Middle frontal gyrus (tissue), 1 donor: ENCODE measurements around the gene ATP23.

Experiments
- DNase-seq: peaks from one replicate; pipeline ENCODE4 v3.0.0-alpha.2; 2015; ENCODE audit warnings: low spot score; ENCODE audit errors: extremely low spot score

ATP23 gene

GRCh38 chr12:57908511-57908910 is 32.9 kb upstream of the ATP23 start:
- no peak for DNase-seq

DNA sequence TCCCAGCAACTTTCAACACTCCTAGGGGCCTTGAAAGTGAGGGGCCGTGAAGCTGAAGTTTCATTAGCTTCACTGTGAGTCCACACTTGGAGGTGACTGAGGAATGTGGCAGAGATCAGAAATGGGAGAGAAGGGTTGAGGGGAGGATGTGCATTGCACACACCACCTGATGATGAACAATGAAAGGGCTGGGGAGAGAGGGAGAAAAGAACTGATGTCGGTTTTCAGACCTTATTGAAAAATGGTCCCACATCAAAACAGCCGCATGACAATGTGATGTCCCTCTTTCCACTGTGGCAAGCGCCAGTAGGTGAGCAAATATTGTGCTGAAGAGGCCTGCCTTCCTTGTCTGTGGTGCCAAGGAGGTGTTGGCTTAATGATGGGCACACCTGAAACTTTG is 32.3 kb upstream of the ATP23 start:
- DNase-seq: no peak

- no peak for DNase-seq
These were observed 31.8 kb upstream of the ATP23 start for GRCh38 chr12:57909611-57910010.

- DNase-seq: no peak
These were observed 23.2 kb upstream of the ATP23 start for GRCh38 chr12:57918147-57918546.

DNA sequence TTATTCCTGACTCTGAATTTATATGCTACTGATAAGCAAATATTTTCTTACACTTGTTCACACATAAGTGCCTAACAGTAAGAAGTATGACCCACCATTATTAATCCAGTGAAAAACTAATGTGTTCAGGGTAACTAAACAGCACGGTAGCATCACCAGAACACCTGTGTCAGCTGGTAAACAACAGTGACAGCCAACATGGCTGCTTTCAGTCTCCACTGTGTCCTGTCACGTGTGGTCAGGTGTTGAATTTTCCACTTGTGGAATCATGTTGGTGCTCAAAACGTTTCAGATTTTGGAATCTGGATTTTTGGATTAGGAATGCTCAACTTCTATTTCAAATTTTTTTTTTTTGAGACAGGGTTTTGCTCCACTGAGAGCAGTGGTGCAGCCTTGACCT is 14.3 kb upstream of the ATP23 start:
- DNase-seq: no peak

GRCh38 chr12:57929092-57929830 is 12.1 kb upstream of the ATP23 start:
- no peak for DNase-seq

DNA sequence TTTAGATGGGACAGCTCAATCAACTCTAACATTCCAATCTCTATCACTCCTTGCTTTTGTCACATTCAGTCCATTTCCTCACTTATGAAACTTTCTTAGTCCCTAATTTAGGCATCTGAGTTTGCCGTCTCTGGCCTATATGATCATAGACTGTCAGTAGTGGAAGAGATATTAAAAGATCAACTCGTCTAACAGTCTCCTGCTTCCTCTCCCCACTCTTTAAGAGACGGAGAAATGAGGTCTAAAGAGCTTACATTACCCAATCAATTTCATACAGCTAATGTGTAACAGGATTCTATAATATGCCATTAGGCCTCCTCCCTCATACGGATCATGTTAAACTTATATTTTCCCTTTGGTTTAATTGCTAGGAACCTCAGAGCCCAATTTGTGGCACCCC is 6.5 kb upstream of the ATP23 start:
- no peak for DNase-seq

GRCh38 chr12:57935331-57935730 is 6.0 kb upstream of the ATP23 start:
- DNase-seq: no peak

DNA sequence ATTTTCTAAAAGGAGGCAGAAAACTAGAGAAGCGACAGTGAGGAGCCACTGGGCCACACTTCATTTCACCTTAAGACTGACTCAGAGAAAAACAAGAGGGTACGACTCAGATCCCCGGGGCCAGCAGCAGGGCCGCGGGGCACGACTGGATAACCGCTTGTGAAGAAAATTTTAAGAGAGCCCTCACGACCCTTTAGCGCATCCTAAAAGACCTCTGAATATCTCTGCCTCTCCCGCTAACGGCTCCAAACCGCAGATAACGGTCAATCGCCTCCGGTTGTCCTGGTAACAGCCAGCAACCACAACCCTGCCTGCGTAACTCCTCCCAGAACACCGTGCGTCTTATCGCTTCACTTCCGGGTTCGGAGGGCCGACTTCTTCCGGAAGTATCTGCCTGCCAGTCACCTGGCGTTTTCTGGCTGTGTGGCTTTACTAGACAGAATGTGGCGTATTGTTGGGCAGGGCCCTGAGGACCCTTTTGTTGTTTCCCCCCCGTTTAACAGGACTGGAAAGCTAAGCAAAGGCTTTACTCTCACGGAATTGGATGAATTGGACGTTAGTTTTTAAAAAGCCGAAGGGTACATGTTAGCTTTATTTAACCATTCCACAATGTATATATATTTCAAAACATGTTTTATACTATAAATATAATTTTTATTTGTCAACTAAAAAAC is 5.4 kb upstream of the ATP23 start:
- DNase-seq: peak; percentile 87

DNA sequence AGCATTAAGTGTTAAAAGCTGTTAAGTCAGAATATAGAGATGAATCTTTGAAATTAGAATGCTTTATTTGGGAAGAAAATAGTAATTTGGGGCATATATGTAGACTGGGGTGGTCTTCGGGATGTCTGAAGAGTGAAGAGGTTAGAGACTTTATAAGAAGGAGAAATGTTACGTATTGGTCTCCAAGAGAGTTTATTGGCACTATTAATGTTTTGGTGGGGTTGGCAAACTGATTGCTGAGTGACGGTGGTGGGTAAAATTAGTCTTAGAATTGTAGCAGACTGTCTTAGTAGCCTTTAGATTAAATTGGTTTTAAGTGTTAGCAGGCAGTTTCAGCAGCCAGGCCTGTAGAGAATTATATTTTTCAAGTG is 4.9 kb upstream of the ATP23 start:
- DNase-seq: no peak

DNA sequence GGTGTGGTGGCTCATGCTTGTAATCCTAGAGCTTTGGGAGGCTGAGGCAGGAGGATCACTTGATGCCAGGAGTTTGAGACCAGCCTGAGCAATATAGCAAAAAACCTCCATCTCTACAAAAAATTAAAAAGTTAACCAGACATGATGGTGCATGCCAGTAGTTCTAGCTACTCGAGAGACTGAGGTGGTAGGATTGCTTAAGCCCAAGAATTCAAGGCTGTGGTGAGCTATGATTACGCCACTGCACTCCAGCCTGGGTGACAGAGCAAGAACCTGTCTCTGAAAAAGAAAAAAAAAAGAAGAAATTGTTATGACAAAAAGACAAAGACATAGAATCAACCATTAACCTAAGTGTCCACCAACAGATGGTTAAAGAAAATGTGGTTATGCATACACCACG is 2.1 kb upstream of the ATP23 start:
- no peak for DNase-seq

GRCh38 chr12:57940052-57940914 is 1.1 kb upstream of the ATP23 start:
- DNase-seq: no peak

DNA sequence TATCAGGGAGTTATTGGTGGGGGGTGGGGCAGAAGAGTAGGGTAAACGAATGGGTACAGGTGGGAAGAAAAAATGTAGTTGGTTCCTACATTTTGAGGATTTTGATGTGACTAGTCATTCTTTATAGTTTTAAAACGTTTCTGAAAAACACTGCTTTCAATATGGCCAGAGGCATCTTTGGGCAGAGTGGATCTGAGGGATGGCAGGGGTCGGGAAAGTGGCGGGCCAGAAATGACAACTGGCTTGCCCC is 527 bp upstream of the ATP23 start:
- DNase-seq: no peak

GRCh38 chr12:57943438-57944080 is 2.2 kb downstream of the ATP23 start:
- no peak for DNase-seq

DNA sequence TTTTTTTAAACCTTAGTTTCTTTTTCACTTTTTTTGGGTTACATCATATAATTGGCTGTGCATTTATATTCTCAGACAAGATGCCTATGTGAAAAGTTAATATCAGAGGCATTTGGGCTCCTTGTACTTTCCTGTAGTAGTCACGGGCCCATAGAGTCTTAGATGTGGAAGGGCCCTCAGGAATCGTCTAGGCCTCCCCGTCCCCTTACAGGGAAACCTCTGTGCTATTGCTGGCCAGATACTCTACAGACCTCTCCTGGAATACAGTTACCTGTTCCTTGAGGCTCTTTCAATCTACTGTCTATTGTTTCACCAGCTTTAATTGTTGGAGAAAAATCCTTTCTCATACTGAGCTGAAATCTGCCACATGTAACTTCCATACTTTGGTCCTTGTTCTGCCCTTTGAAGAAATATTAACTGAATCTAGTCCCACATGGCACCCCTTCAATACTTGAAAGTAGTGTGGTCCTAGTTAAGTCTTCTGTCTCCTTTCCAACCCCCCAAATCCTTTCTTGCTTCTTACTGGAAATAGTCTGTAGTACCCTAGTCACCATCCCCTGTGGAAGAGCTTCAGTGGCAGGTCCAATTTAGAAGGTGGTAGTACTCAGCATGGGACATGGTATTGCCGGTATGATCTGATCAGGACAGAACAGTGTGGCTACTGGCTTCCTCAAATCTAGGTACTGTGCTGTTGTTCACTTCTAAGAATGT is 3.1 kb downstream of the ATP23 start:
- DNase-seq: no peak

- DNase-seq: no peak
These were observed 11.4 kb downstream of the ATP23 start for GRCh38 chr12:57952766-57953165.

GRCh38 chr12:57954768-57955167 is 13.4 kb downstream of the ATP23 start:
- no peak for DNase-seq

DNA sequence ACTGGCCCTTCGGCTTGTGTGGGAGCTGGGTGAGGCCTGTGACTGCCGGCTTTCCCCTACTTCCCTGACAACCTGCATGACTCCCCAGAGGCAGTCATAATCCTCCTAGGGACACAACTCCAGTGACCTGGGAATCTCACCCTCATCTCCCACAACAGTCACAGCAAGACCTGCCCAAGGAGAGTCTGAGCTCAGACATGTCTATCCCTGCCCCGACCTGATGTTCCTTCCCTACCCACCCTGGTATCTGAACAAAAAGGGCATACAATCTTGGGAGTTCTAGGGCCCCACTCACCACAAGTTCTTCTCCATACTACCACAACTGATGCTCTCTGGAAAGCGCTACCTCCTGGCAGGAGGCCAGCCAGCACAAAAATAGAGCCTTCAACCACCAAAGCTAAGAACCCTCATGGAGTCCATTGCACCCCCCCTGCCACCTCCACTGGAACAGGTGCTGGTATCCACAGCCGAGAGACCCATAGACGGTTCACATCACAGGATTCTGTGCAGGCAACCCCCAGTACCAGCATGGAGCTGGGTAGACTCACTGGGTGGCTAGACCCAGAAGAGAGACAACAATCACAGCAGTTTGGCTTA is 16.8 kb downstream of the ATP23 start:
- DNase-seq: no peak

GRCh38 chr12:57964421-57964820 is 23.1 kb downstream of the ATP23 start:
- DNase-seq: no peak

- no peak for DNase-seq
These were observed 24.4 kb downstream of the ATP23 start for GRCh38 chr12:57965766-57966165.

- no peak for DNase-seq
These were observed 25.2 kb downstream of the ATP23 start for GRCh38 chr12:57966536-57966935.
